IPS-NIHi7 (cell line): ENCODE data around the gene MLLT6.

Experiments
- DNase-seq: peaks from one replicate; pipeline ENCODE4 v3.0.0; 2012; ENCODE audit warnings: mixed read lengths; ENCODE audit errors: extremely low spot score

MLLT6 gene

GRCh38 chr17:38742411-38743308 is 37.6 kb downstream of the MLLT6 start:
- no peak for DNase-seq

- peak; percentile 56 for DNase-seq
Measured at GRCh38 chr17:38743556-38744171, 38.6 kb downstream of the MLLT6 start.

- no peak for DNase-seq
Measured at GRCh38 chr17:38745545-38745944, 40.5 kb downstream of the MLLT6 start.

GRCh38 chr17:38746004-38746848 is 41.2 kb downstream of the MLLT6 start:
- no peak for DNase-seq

- no peak for DNase-seq
Measured at GRCh38 chr17:38746849-38747462, 41.9 kb downstream of the MLLT6 start.

- DNase-seq = peak; percentile 68
Measured at GRCh38 chr17:38747463-38748148, 42.5 kb downstream of the MLLT6 start.

GRCh38 chr17:38748149-38748891 is 43.2 kb downstream of the MLLT6 start, which contains the start of gene PCGF2:
PCGF2 (minus strand) TSS chr17:38748336; CDS start chr17:38740402, 7,934 bp downstream.
- peak; percentile 78 for DNase-seq

- no peak for DNase-seq
Measured at GRCh38 chr17:38748892-38749222, 43.8 kb downstream of the MLLT6 start.

GRCh38 chr17:38749223-38750043 is 44.4 kb downstream of the MLLT6 start:
- peak; percentile 60 for DNase-seq

GRCh38 chr17:38750044-38750311 is 44.9 kb downstream of the MLLT6 start:
- DNase-seq = no peak

- DNase-seq = no peak
Measured at GRCh38 chr17:38750312-38751121, 45.4 kb downstream of the MLLT6 start.

GRCh38 chr17:38751144-38751807 is 46.2 kb downstream of the MLLT6 start:
- DNase-seq = no peak

- DNase-seq = peak; percentile 70
Measured at GRCh38 chr17:38751808-38752307, 46.8 kb downstream of the MLLT6 start.

- DNase-seq = peak; percentile 98
Measured at GRCh38 chr17:38752308-38753070, 47.4 kb downstream of the MLLT6 start, which contains the start of gene PSMB3. PSMB3 (plus strand) TSS chr17:38752741; CDS start chr17:38752827, 86 bp downstream.

- no peak for DNase-seq
Measured at GRCh38 chr17:38753071-38753506, 48.0 kb downstream of the MLLT6 start.

- DNase-seq = peak; percentile 83
Measured at GRCh38 chr17:38761612-38762011, 56.5 kb downstream of the MLLT6 start.

- DNase-seq = no peak
Measured at GRCh38 chr17:38762231-38762630, 57.2 kb downstream of the MLLT6 start.
